H9 (cell line): ENCODE data around the gene ALCAM. TPM values are rescaled to one million over a fixed set of nuclear protein-coding genes. Genes with fewer than 3 reads are reported as not detected.

Source experiments
- DNase-seq: peaks from one replicate; pipeline ENCODE4 v3.0.0-alpha.2; 2017
- H2AFZ ChIP-seq: one replicate; pipeline ENCODE4 v1.6.1; 2013; ENCODE audit warnings: mild to moderate bottlenecking, low read length, control low read depth, moderate library complexity
- H2AK5ac ChIP-seq: 2 replicates; pipeline ENCODE4 v1.6.1; 2013; ENCODE audit warnings: low read length, control low read depth, mixed read lengths; ENCODE audit not compliant: insufficient read length
- H2BK120ac ChIP-seq: one replicate; pipeline ENCODE4 v1.6.1; 2013; ENCODE audit warnings: low read depth, mild to moderate bottlenecking, low read length, control low read depth, inconsistent platforms; ENCODE audit not compliant: poor library complexity, severe bottlenecking
- H2BK12ac ChIP-seq: 2 replicates; pipeline ENCODE4 v1.6.1; 2013; ENCODE audit warnings: low read length, control low read depth, mixed read lengths, low read depth; ENCODE audit not compliant: insufficient read length
- H2BK15ac ChIP-seq: 2 replicates; pipeline ENCODE4 v1.6.1; 2013; ENCODE audit warnings: low read depth, low read length, control low read depth
- H2BK20ac ChIP-seq: one replicate; pipeline ENCODE4 v1.6.1; 2013; ENCODE audit warnings: low read depth, mild to moderate bottlenecking, low read length, control low read depth, inconsistent platforms; ENCODE audit not compliant: poor library complexity, severe bottlenecking
- H2BK5ac ChIP-seq: 2 replicates; pipeline ENCODE4 v1.6.1; 2013; ENCODE audit warnings: low read length, control low read depth, mixed read lengths; ENCODE audit not compliant: insufficient read length
- H3K14ac ChIP-seq: 2 replicates; pipeline ENCODE4 v1.6.1; 2013; ENCODE audit warnings: low read length, control low read depth; ENCODE audit not compliant: insufficient read depth
- H3K18ac ChIP-seq: 2 replicates; pipeline ENCODE4 v1.6.1; 2013; ENCODE audit warnings: low read depth, mild to moderate bottlenecking, mixed read lengths, low read length, control low read depth; ENCODE audit not compliant: insufficient read length
- H3K23ac ChIP-seq: 2 replicates; pipeline ENCODE4 v1.6.1; 2013; ENCODE audit warnings: low read length, control low read depth, mixed read lengths, low read depth; ENCODE audit not compliant: insufficient read length
- H3K23me2 ChIP-seq: 2 replicates; pipeline ENCODE4 v1.6.1; 2013; ENCODE audit warnings: low read depth, mild to moderate bottlenecking, mixed read lengths, low read length, control low read depth; ENCODE audit not compliant: insufficient read length, poor library complexity, severe bottlenecking
- H3K27ac ChIP-seq: 2 replicates; pipeline ENCODE4 v1.5.1; 2013; ENCODE audit warnings: low read length, control low read depth, mixed read lengths, low read depth; ENCODE audit not compliant: insufficient read length
- H3K27me3 ChIP-seq: 2 replicates; pipeline ENCODE4 v1.6.1; 2013; ENCODE audit warnings: low read length, control low read depth, inconsistent platforms; ENCODE audit not compliant: insufficient read depth
- H3K4ac ChIP-seq: 2 replicates; pipeline ENCODE4 v1.6.1; 2013; ENCODE audit warnings: low read depth, mild to moderate bottlenecking, control low read depth, inconsistent platforms, low read length, moderate library complexity
- H3K4me1 ChIP-seq: 2 replicates; pipeline ENCODE4 v1.6.1; 2013; ENCODE audit warnings: low read length, control low read depth, inconsistent platforms; ENCODE audit not compliant: insufficient read depth
- H3K4me2 ChIP-seq: 2 replicates; pipeline ENCODE4 v1.6.1; 2013; ENCODE audit warnings: low read length, control low read depth, mixed read lengths; ENCODE audit not compliant: insufficient read length, insufficient read depth
- H3K56ac ChIP-seq: 2 replicates; pipeline ENCODE4 v1.6.1; 2013; ENCODE audit warnings: low read depth, mild to moderate bottlenecking, mixed read lengths, low read length, control low read depth; ENCODE audit not compliant: insufficient read length
- H3K79me1 ChIP-seq: 2 replicates; pipeline ENCODE4 v1.6.1; 2013; ENCODE audit warnings: low read depth, mild to moderate bottlenecking, moderate library complexity, low read length, control low read depth, inconsistent platforms; ENCODE audit not compliant: insufficient read depth, poor library complexity, severe bottlenecking
- H3K79me2 ChIP-seq: 2 replicates; pipeline ENCODE4 v1.6.1; 2013; ENCODE audit warnings: low read length, control low read depth, inconsistent platforms; ENCODE audit not compliant: insufficient read depth
- H3K9ac ChIP-seq: 2 replicates; pipeline ENCODE4 v1.6.1; 2013; ENCODE audit warnings: low read length, control low read depth, mixed read lengths; ENCODE audit not compliant: insufficient read length; ENCODE audit errors: extremely low read depth
- H3K9me3 ChIP-seq: one replicate; pipeline ENCODE4 v1.6.1; 2013; ENCODE audit warnings: low read depth, low read length, inconsistent platforms; ENCODE audit not compliant: control insufficient read depth
- H3T11ph ChIP-seq: one replicate; pipeline ENCODE4 v1.6.1; 2013; ENCODE audit warnings: mild to moderate bottlenecking, low read length, control low read depth, inconsistent platforms
- H4K20me1 ChIP-seq: one replicate; pipeline ENCODE4 v1.6.1; 2013; ENCODE audit not compliant: control insufficient read depth, insufficient read length, insufficient read depth
- H4K5ac ChIP-seq: 2 replicates; pipeline ENCODE4 v1.6.1; 2013; ENCODE audit warnings: low read depth, mild to moderate bottlenecking, mixed read lengths, low read length, control low read depth; ENCODE audit not compliant: insufficient read length
- H4K8ac ChIP-seq: replicated peaks from 2 replicates; pipeline ENCODE4 v1.6.1; 2013; ENCODE audit warnings: low read length, control low read depth, mixed read lengths, low read depth; ENCODE audit not compliant: insufficient read length
- H4K91ac ChIP-seq: 2 replicates; pipeline ENCODE4 v1.6.1; 2013; ENCODE audit warnings: low read depth, mild to moderate bottlenecking, moderate library complexity, mixed read lengths, low read length, control low read depth; ENCODE audit not compliant: insufficient read length
- H3K27ac Mint-ChIP-seq, 3 experiments: 2 replicates in 2 of 3; 3 replicates in 1 of 3; pipeline ENCODE4 v1.8.0; 2020 to 2021; ENCODE audit warnings: mixed read lengths in 3 of 3, mild to moderate bottlenecking in 1 of 3, moderate library complexity in 1 of 3
- H3K27me3 Mint-ChIP-seq: 2 replicates; pipeline ENCODE4 v1.8.0; 2021; ENCODE audit warnings: low read depth, mild to moderate bottlenecking, moderate library complexity, mixed read lengths
- H3K36me3 Mint-ChIP-seq, 3 experiments: 2 replicates in 2 of 3; 3 replicates in 1 of 3; pipeline ENCODE4 v1.8.0; 2020 to 2021; ENCODE audit warnings: low read depth in 3 of 3, mixed read lengths in 3 of 3; ENCODE audit not compliant: insufficient read depth in 1 of 3
- H3K4me1 Mint-ChIP-seq, 2 experiments: 2 replicates each; pipeline ENCODE4 v1.8.0; 2020; ENCODE audit warnings: mixed read lengths in 2 of 2
- H3K4me3 Mint-ChIP-seq, 2 experiments: 2 replicates in 1 of 2; 3 replicates in 1 of 2; pipeline ENCODE4 v1.8.0; 2020 to 2021; ENCODE audit warnings: mild to moderate bottlenecking in 2 of 2, mixed read lengths in 2 of 2, moderate library complexity in 1 of 2
- H3K9me3 Mint-ChIP-seq, 2 experiments: 2 replicates in 1 of 2; 3 replicates in 1 of 2; pipeline ENCODE4 v1.8.0; 2020; ENCODE audit warnings: mild to moderate bottlenecking in 2 of 2, mixed read lengths in 2 of 2, moderate library complexity in 1 of 2
- CTCF ChIP-seq: fragments of 200-600 bp; sonication (generic); conservative IDR thresholded peaks from 3 replicates; pipeline ENCODE4 v1.8.0; 2021; ENCODE audit warnings: antibody characterized with exemption, mild to moderate bottlenecking
- WGBS: extraction: QIAGEN DNeasy Blood & Tissue Kit; methylation state at CpG from one replicate; pipeline ENCODE4 v1.1.7; 2013; ENCODE audit warnings: missing lambda C conversion rate, low lambda C conversion rate, mixed read lengths; ENCODE audit not compliant: insufficient read length; ENCODE audit errors: extremely low coverage; 5-methylcytosine and 5-hydroxymethylcytosine counted together
- total RNA-seq: library from RNA; stranded (reverse); gene quantifications from 2 replicates; pipeline ENCODE4 v1.2.1, GENCODE V29; 2021

The ALCAM gene
- total RNA-seq, 1 experiment from 2014 or later: 43.7 TPM

- Mint-ChIP-seq H3K27me3 (no peaks in the 10 kb centered on the region), H3K9me3 (no peaks in the 10 kb centered on the region), H3K4me1 (peaks cover 24 to 38% of the 10 kb centered on the region in 2 experiments), H3K27ac (peak overlapping the region in 1 of 3 experiments; percentile 24; a peak in 1 of 7 replicates), H3K4me3 (no peak overlapping the region), H3K36me3 (no peaks in the 10 kb centered on the region; a peak in 1 of 7 replicates)
- H2BK20ac ChIP-seq: no peak overlapping the region
- no peak overlapping the region for H4K5ac ChIP-seq
- H3K23me2 ChIP-seq: no peaks in the 10 kb centered on the region
- H3K79me1 ChIP-seq: no peaks in the 10 kb centered on the region
- H3K56ac ChIP-seq: no peak overlapping the region
- no peak overlapping the region for H3K9ac ChIP-seq
- H2BK12ac ChIP-seq: no peak overlapping the region
- DNase-seq: no peak
- no peak overlapping the region for H3K18ac ChIP-seq
- H3K14ac ChIP-seq: no peak overlapping the region
- no peak overlapping the region for H2AFZ ChIP-seq
- no CpG with 5 or more reads among the region's 5 CpGs for WGBS
- H3K9me3 ChIP-seq: no peaks in the 10 kb centered on the region
- H4K8ac ChIP-seq: no peak overlapping the region
- no peaks in the 10 kb centered on the region for H4K20me1 ChIP-seq
- H2BK15ac ChIP-seq: no peak overlapping the region
- H2AK5ac ChIP-seq: no peak overlapping the region
- H3T11ph ChIP-seq: no peak overlapping the region
- H3K27ac ChIP-seq: no peak overlapping the region
- peaks cover 3% of the 10 kb centered on the region; the same call in 1 of the 2 replicates for H3K4me1 ChIP-seq
- no peak overlapping the region for H3K4ac ChIP-seq
- TF ChIP-seq CTCF: no peak
- no peak overlapping the region for H3K23ac ChIP-seq
- H3K27me3 ChIP-seq: no peaks in the 10 kb centered on the region
- no peak overlapping the region for H2BK5ac ChIP-seq
- H3K4me2 ChIP-seq: no peak overlapping the region
- H3K79me2 ChIP-seq: no peaks in the 10 kb centered on the region
- no peak overlapping the region for H4K91ac ChIP-seq
- no peak overlapping the region for H2BK120ac ChIP-seq
These were observed 138.5 kb downstream of the ALCAM start for GRCh38 chr3:105505170-105505569.
